HepG2 (cell line): Measurements from ENCODE around the gene AURKA. TPM values are rescaled to one million over a fixed set of nuclear protein-coding genes. Genes with fewer than 3 reads are reported as not detected.
A peak's percentile ranks its signal among the peaks of the same experiment; 100 is the strongest.

Experiments
- ARID4A ChIP-seq: sonication (generic); formaldehyde crosslinking; IDR thresholded peaks from 2 replicates; pipeline ENCODE4 v1.5.0; 2020; ENCODE audit warnings: mild to moderate bottlenecking, missing genetic modification reagents, borderline replicate concordance
- FOXO1 ChIP-seq: sonication (generic); formaldehyde crosslinking; IDR thresholded peaks from 2 replicates; pipeline ENCODE4 v1.4.0; 2020; ENCODE audit warnings: missing genetic modification reagents
- MAZ ChIP-seq, 2 experiments: sonication (generic) in 1 of 2; formaldehyde crosslinking in 1 of 2; IDR thresholded peaks; 2 replicates each; pipeline versions ENCODE4 v1.5.0 to v1.6.1; 2012 to 2020; ENCODE audit warnings: low read depth in 2 of 2, mild to moderate bottlenecking in 2 of 2, borderline replicate concordance in 1 of 2, improper control_type of control experiment in 1 of 2, low read length in 1 of 2, missing genetic modification reagents in 1 of 2, moderate library complexity in 1 of 2
- NFIB ChIP-seq: sonication (generic); formaldehyde crosslinking; IDR thresholded peaks from 2 replicates; pipeline ENCODE4 v1.9.0; 2021; ENCODE audit warnings: missing genetic modification reagents, mild to moderate bottlenecking, borderline replicate concordance
- NFKBIZ ChIP-seq: IDR thresholded peaks from 2 replicates; pipeline ENCODE4 v1.6.1; 2018; ENCODE audit warnings: missing genetic modification reagents, missing compliant biosample characterization
- PHF8 ChIP-seq: sonication (generic); formaldehyde crosslinking; IDR thresholded peaks from 2 replicates; pipeline ENCODE4 v1.5.0; 2020; ENCODE audit warnings: missing genetic modification reagents
- POLR2A ChIP-seq, 2 experiments: IDR thresholded peaks; 2 replicates each; pipeline ENCODE4 v1.6.1; 2011; ENCODE audit warnings: low read depth in 2 of 2, low read length in 2 of 2, mild to moderate bottlenecking in 1 of 2, moderate library complexity in 1 of 2; ENCODE audit not compliant: insufficient read depth in 1 of 2
- PREB ChIP-seq: sonication (generic); formaldehyde crosslinking; IDR thresholded peaks from 2 replicates; pipeline ENCODE4 v1.4.0; 2020; ENCODE audit warnings: missing genetic modification reagents
- RFX3 ChIP-seq: IDR thresholded peaks from 2 replicates; pipeline ENCODE4 v1.6.1; 2016; ENCODE audit warnings: missing biosample characterization, missing genetic modification reagents
- SIX4 ChIP-seq: sonication (generic); formaldehyde crosslinking; IDR thresholded peaks from 2 replicates; pipeline ENCODE4 v1.4.0; 2020; ENCODE audit warnings: missing genetic modification reagents
- SNAPC2 ChIP-seq: sonication (generic); formaldehyde crosslinking; IDR thresholded peaks from 2 replicates; pipeline ENCODE4 v1.8.1; 2022; ENCODE audit warnings: mild to moderate bottlenecking, missing genetic modification reagents
- TBL1XR1 ChIP-seq: fragments of 150-350 bp; IDR thresholded peaks from 2 replicates; pipeline ENCODE4 v1.6.1; 2014; ENCODE audit warnings: borderline replicate concordance, low read length; ENCODE audit not compliant: partially characterized antibody
- ZFP41 ChIP-seq: sonication (generic); formaldehyde crosslinking; IDR thresholded peaks from 2 replicates; pipeline ENCODE4 v1.4.0; 2020; ENCODE audit warnings: mild to moderate bottlenecking, missing genetic modification reagents, borderline replicate concordance
- ZMAT3 ChIP-seq: sonication (generic); formaldehyde crosslinking; conservative IDR thresholded peaks from 2 replicates; pipeline ENCODE4 v1.7.0; 2021; ENCODE audit warnings: missing genetic modification reagents
- ZNF232 ChIP-seq: sonication (generic); formaldehyde crosslinking; IDR thresholded peaks from 2 replicates; pipeline ENCODE4 v1.4.0; 2020; ENCODE audit warnings: missing genetic modification reagents, borderline replicate concordance
- ZNF510 ChIP-seq: sonication (generic); formaldehyde crosslinking; IDR thresholded peaks from 2 replicates; pipeline ENCODE4 v1.4.0; 2020; ENCODE audit warnings: low read depth, mild to moderate bottlenecking, missing genetic modification reagents
- ZNF557 ChIP-seq: sonication (generic); formaldehyde crosslinking; IDR thresholded peaks from 2 replicates; pipeline ENCODE4 v1.4.0; 2020; ENCODE audit warnings: missing genetic modification reagents
- ZNF564 ChIP-seq: sonication (generic); formaldehyde crosslinking; IDR thresholded peaks from 2 replicates; pipeline ENCODE4 v1.8.1; 2023; ENCODE audit warnings: mild to moderate bottlenecking, missing genetic modification reagents
- ZNF574 ChIP-seq: sonication (generic); formaldehyde crosslinking; IDR thresholded peaks from 2 replicates; pipeline ENCODE4 v1.4.0; 2020; ENCODE audit warnings: missing genetic modification reagents
- ZNF644 ChIP-seq: IDR thresholded peaks from 2 replicates; pipeline ENCODE4 v1.6.1; 2016; ENCODE audit warnings: low read depth
- ZNF841 ChIP-seq: sonication (generic); formaldehyde crosslinking; IDR thresholded peaks from 2 replicates; pipeline ENCODE4 v1.8.1; 2023; ENCODE audit warnings: missing genetic modification reagents, borderline replicate concordance
- ZSCAN9 ChIP-seq: IDR thresholded peaks from 2 replicates; pipeline ENCODE4 v1.6.1; 2016; ENCODE audit warnings: borderline replicate concordance
- polyA plus RNA-seq, 8 experiments: library from polyadenylated mRNA; depleted of rRNA in 3 of 8; stranded (reverse) in 7 of 8; unstranded in 1 of 8; fragments of >200 nt; fragmentation: Illumina TruSeq in 4 of 8; extraction: Trizol in 4 of 8; gene quantifications; 2 replicates each; pipeline versions ENCODE4 v1.2.1 to v1.2.3, GENCODE V29; 2011 to 2016; ENCODE audit warnings: low read depth in 4 of 8, missing spikeins in 1 of 8, mixed read lengths in 1 of 8; ENCODE audit not compliant: insufficient read depth in 1 of 8
- total RNA-seq, 5 experiments: library from RNA; depleted of rRNA; stranded (reverse); fragments of >200 nt; fragmentation: Illumina TruSeq; extraction: Trizol; gene quantifications; 2 replicates each; pipeline ENCODE4 v1.2.3, GENCODE V29; 2016; ENCODE audit warnings: low read depth in 1 of 5
- TF ChIP-seq, protein P1 (sequence below): IDR thresholded peaks from 2 replicates; pipeline ENCODE4 v1.6.1; 2016

Gene AURKA
- total and polyA plus RNA-seq, 2 of the 13 experiments (the other 11 are each of a cell fraction or from before 2014, with no cell fraction given) = 96.4 to 224 TPM

- TF ChIP-seq ARID4A (CRISPR knock-in tag) = no peak
- TF ChIP-seq ZNF564 (CRISPR knock-in tag) = no peak
- TF ChIP-seq RFX3 (CRISPR knock-in tag) = no peak
- TF ChIP-seq ZNF644 (CRISPR knock-in tag) = 0 out of 2 replicates have a peak, but pooled peaks have one; percentile 51
- TF ChIP-seq PHF8 (CRISPR knock-in tag) = no peak
- TF ChIP-seq ZSCAN9 = peak; percentile 75; the same call in 1 of the 2 replicates
- no peak for TF ChIP-seq MAZ (IDR thresholded peaks at IDR 0.05; ENCODE audit: borderline replicate concordance, low read depth, low read length)
- no peak for TF ChIP-seq MAZ (CRISPR knock-in tag; IDR thresholded peaks at IDR 0.05; ENCODE audit: low read depth)
- TF ChIP-seq SNAPC2 (CRISPR knock-in tag) = no peak
- TF ChIP-seq ZNF557 (CRISPR knock-in tag) = 0 out of 2 replicates have a peak, but pooled peaks have one; percentile 50
- TF ChIP-seq ZNF574 (CRISPR knock-in tag) = peak; percentile 18; the same call in 1 of the 2 replicates
- no peak for TF ChIP-seq TBL1XR1
- TF ChIP-seq SIX4 = no peak
- no peak for TF ChIP-seq ZMAT3 (CRISPR knock-in tag)
- TF ChIP-seq PREB = no peak
- TF ChIP-seq POLR2A (IDR thresholded peaks at IDR 0.05; ENCODE audit: insufficient read depth in 1 of 2, low read depth in 2 of 2, low read length in 2 of 2) = no peak
- TF ChIP-seq, protein P1, sequence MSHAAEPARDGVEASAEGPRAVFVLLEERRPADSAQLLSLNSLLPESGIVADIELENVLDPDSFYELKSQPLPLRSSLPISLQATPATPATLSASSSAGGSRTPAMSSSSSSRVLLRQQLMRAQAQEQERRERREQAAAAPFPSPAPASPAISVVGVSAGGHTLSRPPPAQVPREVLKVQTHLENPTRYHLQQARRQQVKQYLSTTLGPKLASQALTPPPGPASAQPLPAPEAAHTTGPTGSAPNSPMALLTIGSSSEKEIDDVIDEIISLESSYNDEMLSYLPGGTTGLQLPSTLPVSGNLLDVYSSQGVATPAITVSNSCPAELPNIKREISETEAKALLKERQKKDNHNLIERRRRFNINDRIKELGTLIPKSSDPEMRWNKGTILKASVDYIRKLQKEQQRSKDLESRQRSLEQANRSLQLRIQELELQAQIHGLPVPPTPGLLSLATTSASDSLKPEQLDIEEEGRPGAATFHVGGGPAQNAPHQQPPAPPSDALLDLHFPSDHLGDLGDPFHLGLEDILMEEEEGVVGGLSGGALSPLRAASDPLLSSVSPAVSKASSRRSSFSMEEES (CRISPR knock-in tag) = peak; percentile 37; the same call in 1 of the 2 replicates
- peak; percentile 76; the same call in 1 of the 2 replicates for TF ChIP-seq ZNF232 (CRISPR knock-in tag)
- TF ChIP-seq NFKBIZ = no peak
- TF ChIP-seq NFIB (CRISPR knock-in tag) = no peak
- TF ChIP-seq ZFP41 (CRISPR knock-in tag) = no peak
- TF ChIP-seq FOXO1 = no peak
- TF ChIP-seq ZNF510 = no peak
- TF ChIP-seq ZNF841 (CRISPR knock-in tag) = no peak
Measured at GRCh38 chr20:56328861-56329260, 63.2 kb downstream of the AURKA start (continued).
